Mesenchymal stem cell (in vitro differentiated cells and primary cell): ENCODE measurements around the gene VAV2.

ENCODE experiments used
- DNase-seq: peaks from one replicate; pipeline ENCODE4 v3.0.0-alpha.2; 2013
- H2AFZ ChIP-seq: one replicate; pipeline ENCODE4 v1.6.1; 2013; ENCODE audit warnings: low read depth, mild to moderate bottlenecking, control low read depth, inconsistent platforms, low read length, moderate library complexity
- H2AK5ac ChIP-seq: 2 replicates; pipeline ENCODE4 v1.6.1; 2013; ENCODE audit warnings: low read length, moderate library complexity, mild to moderate bottlenecking, inconsistent platforms; ENCODE audit not compliant: severe bottlenecking
- H2BK120ac ChIP-seq: one replicate; pipeline ENCODE4 v1.6.1; 2013; ENCODE audit warnings: low read depth, mild to moderate bottlenecking, inconsistent platforms, low read length, moderate library complexity
- H2BK12ac ChIP-seq, 2 experiments: one replicate each; pipeline ENCODE4 v1.6.1; 2013; ENCODE audit warnings: inconsistent platforms in 2 of 2, low read length in 2 of 2, mild to moderate bottlenecking in 2 of 2, moderate library complexity in 2 of 2, control low read depth in 1 of 2
- H2BK15ac ChIP-seq: one replicate; pipeline ENCODE4 v1.6.1; 2013; ENCODE audit warnings: mild to moderate bottlenecking, low read depth, inconsistent platforms; ENCODE audit not compliant: poor library complexity, severe bottlenecking
- H2BK5ac ChIP-seq: 2 replicates; pipeline ENCODE4 v1.6.1; 2013; ENCODE audit warnings: low read depth, mild to moderate bottlenecking, low read length, control low read depth, inconsistent platforms; ENCODE audit not compliant: poor library complexity, severe bottlenecking
- H3K14ac ChIP-seq, 2 experiments: one replicate each; pipeline ENCODE4 v1.6.1; 2013; ENCODE audit warnings: inconsistent platforms in 2 of 2, low read length in 2 of 2, control low read depth in 1 of 2, mild to moderate bottlenecking in 1 of 2, moderate library complexity in 1 of 2
- H3K18ac ChIP-seq, 2 experiments: one replicate each; pipeline ENCODE4 v1.6.1; 2013; ENCODE audit warnings: inconsistent platforms in 2 of 2, low read length in 2 of 2, control low read depth in 1 of 2, low read depth in 1 of 2, mild to moderate bottlenecking in 1 of 2
- H3K23ac ChIP-seq, 2 experiments: one replicate each; pipeline ENCODE4 v1.6.1; 2013; ENCODE audit warnings: inconsistent platforms in 2 of 2, low read length in 2 of 2, mild to moderate bottlenecking in 2 of 2, moderate library complexity in 2 of 2, control low read depth in 1 of 2
- H3K27ac ChIP-seq: 2 replicates; pipeline ENCODE4 v1.5.1; 2013; ENCODE audit warnings: mild to moderate bottlenecking, moderate library complexity, low read length, control low read depth, inconsistent platforms; ENCODE audit not compliant: poor library complexity, severe bottlenecking
- H3K27me3 ChIP-seq, 2 experiments: 2 replicates each; pipeline versions ENCODE4 v1.6.1 to v1.7.0; 2013; ENCODE audit warnings: low read length in 2 of 2, mild to moderate bottlenecking in 2 of 2, moderate library complexity in 2 of 2, control low read depth in 1 of 2, inconsistent platforms in 1 of 2; ENCODE audit not compliant: control insufficient read depth in 1 of 2, insufficient read depth in 1 of 2
- H3K36me3 ChIP-seq, 2 experiments: 2 replicates each; pipeline versions ENCODE4 v1.6.1 to v1.7.0; 2013; ENCODE audit warnings: low read length in 2 of 2, control low read depth in 1 of 2, inconsistent platforms in 1 of 2, low read depth in 1 of 2, mild to moderate bottlenecking in 1 of 2; ENCODE audit not compliant: insufficient read depth in 2 of 2, control insufficient read depth in 1 of 2
- H3K4ac ChIP-seq, 2 experiments: one replicate each; pipeline ENCODE4 v1.6.1; 2013; ENCODE audit warnings: inconsistent platforms in 2 of 2, low read length in 2 of 2, mild to moderate bottlenecking in 2 of 2, moderate library complexity in 2 of 2, control low read depth in 1 of 2, low read depth in 1 of 2
- H3K4me1 ChIP-seq: 2 replicates; pipeline ENCODE4 v1.6.1; 2013; ENCODE audit warnings: low read depth, low read length, control low read depth; ENCODE audit not compliant: control insufficient read depth, insufficient read depth
- H3K4me2 ChIP-seq: 2 replicates; pipeline ENCODE4 v1.6.1; 2013; ENCODE audit warnings: low read length, mild to moderate bottlenecking, inconsistent platforms; ENCODE audit not compliant: poor library complexity, severe bottlenecking
- H3K4me3 ChIP-seq, 2 experiments: 2 replicates each; pipeline versions ENCODE4 v1.5.1 to v1.7.0; 2013; ENCODE audit warnings: low read length in 2 of 2, mild to moderate bottlenecking in 2 of 2, control low read depth in 1 of 2, low read depth in 1 of 2; ENCODE audit not compliant: insufficient read depth in 1 of 2
- H3K79me1 ChIP-seq: replicated peaks from 2 replicates; pipeline ENCODE4 v1.6.1; 2013; ENCODE audit warnings: mild to moderate bottlenecking, control low read depth, low read length, inconsistent platforms; ENCODE audit not compliant: poor library complexity, severe bottlenecking
- H3K9ac ChIP-seq: 2 replicates; pipeline ENCODE4 v1.7.0; 2013; ENCODE audit warnings: mild to moderate bottlenecking, low read length, moderate library complexity
- H3K9me3 ChIP-seq: 2 replicates; pipeline ENCODE4 v1.7.0; 2013; ENCODE audit warnings: mild to moderate bottlenecking, low read length; ENCODE audit not compliant: control insufficient read depth
- H4K8ac ChIP-seq: one replicate; pipeline ENCODE4 v1.6.1; 2013; ENCODE audit warnings: inconsistent platforms, mild to moderate bottlenecking, low read length, moderate library complexity
- H4K91ac ChIP-seq: one replicate; pipeline ENCODE4 v1.6.1; 2013; ENCODE audit warnings: mild to moderate bottlenecking, low read length, inconsistent platforms
- WGBS: methylation state at CpG from one replicate; pipeline ENCODE4 v1.1.7; 2013; ENCODE audit warnings: mixed read lengths; 5-methylcytosine and 5-hydroxymethylcytosine counted together

Gene VAV2

DNA sequence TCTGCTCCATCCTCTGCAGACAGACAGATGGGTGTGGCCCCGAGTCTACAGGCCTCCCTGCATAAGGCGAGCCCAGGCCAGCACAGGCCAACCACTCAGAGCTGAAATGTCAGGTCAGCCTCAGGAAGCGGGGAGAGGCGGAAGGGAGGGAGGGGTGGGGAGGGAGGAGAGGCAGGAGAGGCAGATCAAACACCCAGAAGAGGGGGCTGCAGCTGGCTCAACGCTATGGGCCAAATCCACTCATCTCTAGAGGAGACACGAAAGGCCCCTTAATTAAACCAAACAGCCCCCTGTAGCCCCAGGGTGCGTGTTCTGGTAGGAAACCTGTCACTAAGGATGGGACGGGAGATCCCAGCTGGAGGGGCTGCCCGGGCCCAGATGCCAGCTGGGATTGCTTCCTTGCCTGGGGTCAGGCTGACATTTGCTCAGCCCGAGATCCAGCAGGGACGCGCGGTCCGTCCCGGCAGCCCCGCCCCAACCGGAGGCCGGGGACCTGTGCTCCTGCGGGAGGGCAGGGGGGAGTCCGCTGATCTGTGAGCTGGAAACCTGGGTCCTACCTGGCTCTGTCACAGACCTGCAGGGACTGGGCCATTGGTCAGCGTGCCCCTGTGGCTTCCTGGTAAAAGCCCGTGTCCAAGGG is 156.7 kb downstream of the VAV2 start:
- Histone ChIP-seq H3K18ac (no peak overlapping the region), H2AK5ac (no peak overlapping the region), H3K4me1 (peaks cover 15% of the 10 kb centered on the region), H3K4me2 (no peak overlapping the region), H3K79me1 (peaks cover 51% of the 10 kb centered on the region), H2BK120ac (no peak overlapping the region), H2BK12ac (no peak overlapping the region), H4K8ac (no peak overlapping the region), H3K36me3 (peaks cover 0 to 45% of the 10 kb centered on the region in 2 experiments), H3K23ac (no peak overlapping the region), H2BK15ac (no peak overlapping the region), H3K27ac (no peak overlapping the region), H3K27me3 (no peaks in the 10 kb centered on the region), H3K4ac (no peak overlapping the region), H3K14ac (peak overlapping the region in 1 of 2 experiments; percentile 48), H3K4me3 (no peak overlapping the region), H2AFZ (no peak overlapping the region), H4K91ac (no peak overlapping the region), H3K9me3 (no peaks in the 10 kb centered on the region), H3K9ac (no peak overlapping the region), H2BK5ac (no peak overlapping the region)
- WGBS = 84% methylated on average over 20 of the region's 22 CpGs
- DNase-seq = no peak

- Histone ChIP-seq H3K36me3 (peaks cover 6 to 55% of the 10 kb centered on the region in 2 experiments), H3K27ac (no peak overlapping the region), H3K18ac (no peak overlapping the region), H3K23ac (no peak overlapping the region), H3K14ac (no peak overlapping the region), H3K4me1 (peaks cover 6% of the 10 kb centered on the region), H2BK15ac (no peak overlapping the region), H4K8ac (no peak overlapping the region), H3K4me2 (no peak overlapping the region), H3K9me3 (no peaks in the 10 kb centered on the region), H3K4ac (no peak overlapping the region), H3K27me3 (no peaks in the 10 kb centered on the region), H2AFZ (no peak overlapping the region), H2BK12ac (no peak overlapping the region), H2BK120ac (no peak overlapping the region), H4K91ac (no peak overlapping the region), H2BK5ac (no peak overlapping the region), H3K9ac (no peak overlapping the region), H3K79me1 (peaks cover 49% of the 10 kb centered on the region), H3K4me3 (no peak overlapping the region), H2AK5ac (no peak overlapping the region)
- 97% methylated on average over 24 of the region's 29 CpGs for WGBS
- no peak for DNase-seq
Measured at GRCh38 chr9:133834080-133834976, 157.8 kb downstream of the VAV2 start.

- Histone ChIP-seq H3K18ac (no peak overlapping the region), H2AFZ (no peak overlapping the region), H3K9me3 (no peaks in the 10 kb centered on the region), H3K14ac (no peak overlapping the region), H3K36me3 (peaks cover 6 to 61% of the 10 kb centered on the region in 2 experiments), H2BK12ac (no peak overlapping the region), H4K8ac (peak overlapping the region; percentile 35), H3K4me3 (no peak overlapping the region), H3K27me3 (no peaks in the 10 kb centered on the region), H2BK15ac (no peak overlapping the region), H3K79me1 (peaks cover 52% of the 10 kb centered on the region), H3K4me2 (no peak overlapping the region), H4K91ac (no peak overlapping the region), H2BK5ac (no peak overlapping the region), H3K23ac (no peak overlapping the region), H3K27ac (no peak overlapping the region), H2AK5ac (no peak overlapping the region), H3K4ac (no peak overlapping the region), H3K9ac (no peak overlapping the region), H2BK120ac (no peak overlapping the region), H3K4me1 (peaks cover 7% of the 10 kb centered on the region)
- DNase-seq = no peak
- WGBS = 96% methylated on average over 22 of the region's 22 CpGs
Measured at GRCh38 chr9:133833388-133834025, 158.6 kb downstream of the VAV2 start.

- Histone ChIP-seq H2BK120ac (no peak overlapping the region), H4K91ac (no peak overlapping the region), H3K18ac (no peak overlapping the region), H3K27ac (no peak overlapping the region), H3K9me3 (no peaks in the 10 kb centered on the region), H2AFZ (no peak overlapping the region), H3K79me1 (peaks cover 50% of the 10 kb centered on the region), H2AK5ac (no peak overlapping the region), H3K4ac (no peak overlapping the region), H3K36me3 (peaks cover 6 to 61% of the 10 kb centered on the region in 2 experiments), H4K8ac (no peak overlapping the region), H3K4me2 (no peak overlapping the region), H3K27me3 (no peaks in the 10 kb centered on the region), H2BK15ac (no peak overlapping the region), H3K4me1 (peaks cover 9% of the 10 kb centered on the region), H3K9ac (no peak overlapping the region), H3K23ac (no peak overlapping the region), H2BK12ac (no peak overlapping the region), H3K4me3 (no peak overlapping the region), H2BK5ac (no peak overlapping the region), H3K14ac (no peak overlapping the region)
- DNase-seq = no peak
- 95% methylated on average over 8 of the region's 8 CpGs for WGBS
Measured at GRCh38 chr9:133832877-133833276, 159.2 kb downstream of the VAV2 start.
